Measurements from ENCODE around the gene BABAM2. TPM values are rescaled to one million over a fixed set of nuclear protein-coding genes. Genes with fewer than 3 reads are reported as not detected.

The BABAM2 gene
- total RNA-seq, 1 donor from 2014 or later = 41.0 TPM

- H3K4me3 ChIP-seq = no peak overlapping the region
- H3K27ac ChIP-seq = no peak overlapping the region
- DNase-seq (ENCODE audit: extremely low spot score in 2 of 2) = peak in 1 of 2 donors; percentile 67
- no peak for TF ChIP-seq POLR2A (IDR thresholded peaks at IDR 0.05)
- TF ChIP-seq POLR2AphosphoS5 (IDR thresholded peaks at IDR 0.05; ENCODE audit: insufficient read depth in 1 of 2, low read depth in 1 of 2) = no peak
- no peak for TF ChIP-seq CTCF (IDR thresholded peaks at IDR 0.05)
- no peaks in the 10 kb centered on the region for H3K9me3 ChIP-seq
- no peaks in the 10 kb centered on the region for H3K27me3 ChIP-seq
- peaks cover 14% of the 10 kb centered on the region for H3K4me1 ChIP-seq
- intact Hi-C loops (cut with DNase I) = no loop called here
- no peaks in the 10 kb centered on the region for H3K36me3 ChIP-seq
Observed at GRCh38 chr2:28312307-28313219, 422.0 kb downstream of the BABAM2 start.

- no peak overlapping the region for H3K4me3 ChIP-seq
- H3K27me3 ChIP-seq = no peaks in the 10 kb centered on the region
- no peaks in the 10 kb centered on the region for H3K9me3 ChIP-seq
- peak in 1 of 2 donors; percentile 47 for DNase-seq (ENCODE audit: extremely low spot score in 2 of 2)
- H3K36me3 ChIP-seq = no peaks in the 10 kb centered on the region
- peaks cover 15% of the 10 kb centered on the region for H3K4me1 ChIP-seq
- intact Hi-C loops (cut with DNase I) = no loop called here
- no peak for TF ChIP-seq POLR2A (IDR thresholded peaks at IDR 0.05)
- TF ChIP-seq POLR2AphosphoS5 (IDR thresholded peaks at IDR 0.05; ENCODE audit: insufficient read depth in 1 of 2, low read depth in 1 of 2) = no peak
- TF ChIP-seq CTCF (IDR thresholded peaks at IDR 0.05) = no peak
- H3K27ac ChIP-seq = no peak overlapping the region
Observed at GRCh38 chr2:28313220-28313784, 422.8 kb downstream of the BABAM2 start.

- no peak for DNase-seq (ENCODE audit: extremely low spot score in 2 of 2)
- intact Hi-C loops (cut with DNase I) = no loop called here
- H3K4me1 ChIP-seq = peaks cover 32% of the 10 kb centered on the region
- H3K4me3 ChIP-seq = no peak overlapping the region
- H3K27me3 ChIP-seq = no peaks in the 10 kb centered on the region
- no peak for TF ChIP-seq POLR2AphosphoS5 (IDR thresholded peaks at IDR 0.05; ENCODE audit: insufficient read depth in 1 of 2, low read depth in 1 of 2)
- no peak for TF ChIP-seq CTCF (IDR thresholded peaks at IDR 0.05)
- no peak for TF ChIP-seq POLR2A (IDR thresholded peaks at IDR 0.05)
- no peaks in the 10 kb centered on the region for H3K36me3 ChIP-seq
- no peaks in the 10 kb centered on the region for H3K9me3 ChIP-seq
- no peak overlapping the region for H3K27ac ChIP-seq
Observed at GRCh38 chr2:28314968-28315367, 424.4 kb downstream of the BABAM2 start.

- peaks cover 40% of the 10 kb centered on the region for H3K4me1 ChIP-seq
- H3K4me3 ChIP-seq = no peak overlapping the region
- no peaks in the 10 kb centered on the region for H3K9me3 ChIP-seq
- peak in 1 of 2 donors; percentile 82 for DNase-seq (ENCODE audit: extremely low spot score in 2 of 2)
- H3K36me3 ChIP-seq = no peaks in the 10 kb centered on the region
- H3K27me3 ChIP-seq = no peaks in the 10 kb centered on the region
- H3K27ac ChIP-seq = peak overlapping the region; percentile 64
- TF ChIP-seq POLR2A (IDR thresholded peaks at IDR 0.05) (no peak), POLR2AphosphoS5 (IDR thresholded peaks at IDR 0.05; ENCODE audit: insufficient read depth in 1 of 2, low read depth in 1 of 2) (no peak), CTCF (IDR thresholded peaks at IDR 0.05) (no peak)
- intact Hi-C loops (cut with DNase I) = no loop called here
Observed at GRCh38 chr2:28316546-28317335, 426.2 kb downstream of the BABAM2 start.

All from vagina (tissue), 2 donors.